Stimulated activated CD4-positive, alpha-beta T cell treated with anti-CD3 and anti-CD28 coated beads, Interleukin-2, amount 100 ng/mL, for 4 hours (primary cell): ENCODE results near the gene HK1.
"Not testable (repeated sequence)": the region's sequence is repeated elsewhere in the genome, so short reads cannot be mapped to it uniquely, and the experiment has no call there.

Experiments used
- DNase-seq: peaks from one replicate; pipeline ENCODE4 v3.0.0-alpha.2; 2020; ENCODE audit warnings: low read depth

The HK1 gene

GRCh38 chr10:69254877-69255276, 23.4 kb upstream of the HK1 start:
- DNase-seq: no peak

GRCh38 chr10:69259547-69260243, 18.6 kb upstream of the HK1 start:
- DNase-seq: no peak

GRCh38 chr10:69261184-69261583, 17.1 kb upstream of the HK1 start:
- no peak for DNase-seq

GRCh38 chr10:69262292-69262751, 16.0 kb upstream of the HK1 start:
- DNase-seq: no peak

GRCh38 chr10:69265521-69265920, 12.8 kb upstream of the HK1 start:
- DNase-seq: no peak

- DNase-seq: no peak
Observed at GRCh38 chr10:69268761-69269416, 9.4 kb upstream of the HK1 start.

GRCh38 chr10:69269761-69270160, 8.5 kb upstream of the HK1 start:
- DNase-seq: no peak

GRCh38 chr10:69270990-69271389, 7.3 kb upstream of the HK1 start:
- DNase-seq: no peak

GRCh38 chr10:69272624-69273023, 5.7 kb upstream of the HK1 start:
- no peak for DNase-seq

GRCh38 chr10:69275444-69275843, 2.9 kb upstream of the HK1 start:
- DNase-seq: no peak

GRCh38 chr10:69276503-69276902, 1.8 kb upstream of the HK1 start:
- no peak for DNase-seq

GRCh38 chr10:69279110-69279509, 814 bp downstream of the HK1 start:
- DNase-seq: no peak

GRCh38 chr10:69281507-69282413, 3.5 kb downstream of the HK1 start:
- no peak for DNase-seq

- DNase-seq: not testable (repeated sequence)
Observed at GRCh38 chr10:69284402-69284801, 6.1 kb downstream of the HK1 start.

- no peak for DNase-seq
Observed at GRCh38 chr10:69285699-69286098, 7.4 kb downstream of the HK1 start.

GRCh38 chr10:69287181-69287580, 8.9 kb downstream of the HK1 start:
- DNase-seq: no peak

GRCh38 chr10:69290993-69291392, 12.7 kb downstream of the HK1 start:
- DNase-seq: no peak

GRCh38 chr10:69292459-69292858, 14.2 kb downstream of the HK1 start:
- no peak for DNase-seq

- DNase-seq: no peak
Observed at GRCh38 chr10:69295027-69295636, 16.8 kb downstream of the HK1 start.

GRCh38 chr10:69303632-69304051, 25.3 kb downstream of the HK1 start:
- no peak for DNase-seq

GRCh38 chr10:69306421-69306820, 28.1 kb downstream of the HK1 start:
- no peak for DNase-seq

- DNase-seq: no peak
Observed at GRCh38 chr10:69307434-69307833, 29.1 kb downstream of the HK1 start.
